GM12891 (cell line): ENCODE results near the gene IRX5.

Experiments used
- DNase-seq: peaks from one replicate; pipeline ENCODE4 v3.0.0; 2011; ENCODE audit warnings: low spot score; ENCODE audit not compliant: insufficient read length
- FAIRE-seq: peaks from 2 replicates; lab custom pipeline; 2011; peaks lifted over from hg19 to GRCh38; lab: Jason Lieb, UNC
- PAX5 ChIP-seq: IDR thresholded peaks from 2 replicates; pipeline ENCODE4 v1.6.1; 2011; ENCODE audit warnings: low read length, moderate library complexity, mild to moderate bottlenecking; ENCODE audit not compliant: insufficient read depth, severe bottlenecking
- POLR2A ChIP-seq: IDR thresholded peaks from 2 replicates; pipeline ENCODE4 v1.6.1; 2011; ENCODE audit warnings: low read depth, low read length, control low read depth
- POLR2AphosphoS5 ChIP-seq: IDR thresholded peaks from 2 replicates; pipeline ENCODE4 v1.6.1; 2011; ENCODE audit warnings: low read depth, low read length, control low read depth
- POU2F2 ChIP-seq: IDR thresholded peaks from 2 replicates; pipeline ENCODE4 v1.6.1; 2011; ENCODE audit warnings: low read depth, mild to moderate bottlenecking, control low read depth, low read length, moderate library complexity
- SPI1 ChIP-seq: IDR thresholded peaks from 2 replicates; pipeline ENCODE4 v1.6.1; 2011; ENCODE audit warnings: low read depth, low read length, control low read depth
- TAF1 ChIP-seq: IDR thresholded peaks from 2 replicates; pipeline ENCODE4 v1.6.1; 2011; ENCODE audit warnings: low read depth, low read length, control low read depth

Gene IRX5

DNA sequence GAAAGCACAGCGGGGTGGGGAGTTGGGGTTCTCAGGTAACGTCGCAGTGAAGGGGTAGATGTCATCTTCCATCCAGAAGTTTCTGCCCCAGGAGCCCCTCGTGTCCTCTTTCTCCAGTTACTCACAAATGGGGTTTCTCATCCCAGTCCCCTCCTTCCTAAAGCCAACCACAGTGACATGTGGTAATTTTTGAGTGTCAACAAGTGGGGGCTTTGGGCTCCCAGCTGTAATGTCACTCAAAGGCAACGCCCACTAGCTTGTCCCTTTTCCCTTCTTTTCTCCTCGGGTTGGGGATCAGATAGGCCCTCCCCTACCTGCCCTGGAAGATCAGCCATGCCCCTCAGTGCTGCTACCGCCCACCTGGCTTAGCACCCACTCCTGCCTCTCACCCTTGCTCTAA is 14.4 kb downstream of the IRX5 start:
- no peak for FAIRE-seq
- TF ChIP-seq POU2F2 (no peak), PAX5 (no peak), TAF1 (no peak), POLR2AphosphoS5 (no peak), SPI1 (no peak), POLR2A (no peak)
- no peak for DNase-seq

DNA sequence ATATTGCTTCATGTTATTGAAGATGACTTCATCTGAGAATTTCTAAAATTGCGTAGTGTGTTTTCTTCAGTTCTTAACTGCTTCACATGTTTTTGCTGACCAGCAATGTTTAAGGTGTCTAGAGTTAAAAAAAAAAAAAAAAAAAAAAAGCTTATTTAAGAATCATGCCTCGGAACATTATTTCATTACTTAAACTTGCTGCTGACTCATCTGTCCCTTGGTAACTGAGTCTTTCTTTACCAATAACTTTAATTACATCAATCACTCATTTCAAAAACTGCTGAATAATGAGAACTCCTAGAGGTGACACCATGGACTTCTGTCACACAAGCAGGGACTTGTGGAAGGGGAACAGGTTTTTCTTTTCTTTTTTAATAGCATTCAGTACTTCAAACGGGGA is 16.2 kb downstream of the IRX5 start:
- DNase-seq, result no peak
- TF ChIP-seq POLR2A (no peak), SPI1 (no peak), PAX5 (no peak), POU2F2 (no peak)
- no peak for FAIRE-seq

DNA sequence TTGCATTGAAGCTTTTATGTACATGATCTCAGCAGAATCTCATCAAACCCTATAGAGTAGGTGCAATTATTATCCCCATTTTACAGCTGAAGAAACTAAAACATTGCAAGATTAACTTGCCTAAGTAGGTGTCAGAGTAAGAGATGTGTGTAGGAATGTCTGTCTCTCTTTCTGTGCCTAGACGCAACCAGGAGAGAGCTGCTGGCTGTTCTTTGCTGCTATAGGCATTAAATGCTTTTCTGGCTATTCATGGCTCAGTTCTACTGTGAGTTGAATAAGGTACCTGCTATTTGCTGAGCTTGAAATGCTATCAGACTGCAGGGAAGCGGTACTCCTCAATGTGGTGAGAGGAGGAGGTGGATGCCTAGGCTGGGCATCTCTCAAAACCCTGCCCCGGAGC is 17.0 kb downstream of the IRX5 start:
- no peak for TF ChIP-seq POLR2AphosphoS5
- no peak for TF ChIP-seq POU2F2
- no peak for TF ChIP-seq TAF1
- TF ChIP-seq PAX5, result no peak
- no peak for TF ChIP-seq SPI1
- TF ChIP-seq POLR2A, result no peak
- DNase-seq, result no peak
- FAIRE-seq, result no peak

DNA sequence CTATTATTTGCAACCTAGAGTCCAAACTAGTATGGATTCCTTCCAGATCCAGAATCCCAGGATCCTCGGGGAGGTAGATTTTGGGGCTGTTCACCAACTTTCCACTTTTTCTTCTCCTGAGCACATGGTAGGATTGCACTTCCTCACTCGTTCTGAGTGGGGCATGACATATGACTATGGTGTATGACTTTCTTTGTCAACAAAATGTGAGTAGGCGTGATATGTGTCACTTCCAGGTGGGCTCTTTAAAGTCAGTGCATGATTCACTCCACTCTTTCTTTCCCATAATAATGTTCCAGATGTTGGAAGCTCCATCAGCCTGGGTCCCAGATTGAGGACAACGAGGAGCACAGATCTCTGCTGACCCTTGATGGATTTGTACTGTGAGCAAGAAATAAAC is 21.5 kb downstream of the IRX5 start:
- DNase-seq (no peak), FAIRE-seq (no peak)
- TF ChIP-seq POU2F2 (no peak), TAF1 (no peak), SPI1 (no peak), POLR2AphosphoS5 (no peak), PAX5 (no peak), POLR2A (no peak)

DNA sequence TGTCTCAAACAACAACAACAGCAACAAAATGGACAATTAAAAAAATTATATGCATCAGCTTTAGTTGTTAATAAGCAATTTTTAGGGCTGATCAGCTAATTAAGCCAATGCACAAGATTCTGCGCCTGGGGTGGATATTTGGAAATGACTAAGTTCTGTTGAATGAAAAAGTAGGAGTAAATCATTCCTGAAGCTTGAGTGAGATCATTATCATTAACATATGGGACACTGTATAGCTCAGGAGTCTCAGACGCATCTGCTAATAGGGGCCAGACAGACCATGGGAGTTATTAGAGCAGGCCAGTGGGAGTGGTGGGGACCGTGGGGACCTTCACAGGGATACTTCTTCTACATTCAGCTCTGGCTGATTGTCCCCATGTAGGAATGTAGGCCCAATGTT is 22.8 kb downstream of the IRX5 start:
- no peak for DNase-seq
- TF ChIP-seq POU2F2 (no peak), PAX5 (no peak), TAF1 (no peak), POLR2A (no peak), SPI1 (no peak), POLR2AphosphoS5 (no peak)
- FAIRE-seq, result no peak

DNA sequence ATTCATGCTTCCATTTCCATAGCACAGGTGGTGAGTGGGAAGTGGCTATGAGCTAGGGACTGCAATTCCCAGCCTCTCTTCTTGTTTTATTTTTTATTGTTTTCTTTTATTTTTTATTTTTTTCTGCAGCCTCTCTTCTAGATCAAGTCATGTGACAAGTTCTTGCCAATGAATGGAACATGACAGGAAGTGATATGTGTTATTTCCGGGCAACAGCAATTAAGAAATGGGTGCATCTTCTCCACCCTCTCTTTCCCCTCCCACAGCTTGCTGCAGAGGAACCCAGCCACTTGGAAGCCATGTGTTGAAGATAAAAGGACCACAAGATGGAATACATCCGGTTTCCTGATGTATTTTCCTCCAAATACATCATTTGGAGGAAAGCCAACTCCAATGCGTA is 23.6 kb downstream of the IRX5 start:
- DNase-seq (no peak), FAIRE-seq (no peak)
- TF ChIP-seq SPI1 (no peak), TAF1 (no peak), POLR2AphosphoS5 (no peak), PAX5 (no peak), POLR2A (no peak), POU2F2 (no peak)

DNA sequence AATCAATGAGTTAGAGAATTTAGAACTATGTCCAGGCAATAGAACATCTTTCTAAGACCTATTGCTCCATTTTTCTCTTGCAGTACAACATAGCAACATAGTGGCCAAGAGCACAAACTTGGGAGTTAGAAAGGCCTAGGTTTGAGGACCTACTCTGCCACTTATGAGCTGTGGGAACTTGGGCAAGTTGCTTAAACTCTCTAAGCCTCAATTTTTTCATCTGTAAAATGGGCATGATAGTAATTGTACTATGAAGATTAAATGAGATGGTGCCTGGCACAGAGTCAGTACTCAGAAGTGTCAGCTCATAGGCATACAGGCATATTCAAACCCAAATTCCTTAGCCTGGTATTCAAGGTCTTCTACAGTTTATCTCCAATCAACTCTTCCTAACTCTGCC is 25.1 kb downstream of the IRX5 start:
- TF ChIP-seq POLR2AphosphoS5, result no peak
- no peak for TF ChIP-seq TAF1
- no peak for TF ChIP-seq POLR2A
- TF ChIP-seq PAX5, result no peak
- FAIRE-seq, result no peak
- no peak for DNase-seq

DNA sequence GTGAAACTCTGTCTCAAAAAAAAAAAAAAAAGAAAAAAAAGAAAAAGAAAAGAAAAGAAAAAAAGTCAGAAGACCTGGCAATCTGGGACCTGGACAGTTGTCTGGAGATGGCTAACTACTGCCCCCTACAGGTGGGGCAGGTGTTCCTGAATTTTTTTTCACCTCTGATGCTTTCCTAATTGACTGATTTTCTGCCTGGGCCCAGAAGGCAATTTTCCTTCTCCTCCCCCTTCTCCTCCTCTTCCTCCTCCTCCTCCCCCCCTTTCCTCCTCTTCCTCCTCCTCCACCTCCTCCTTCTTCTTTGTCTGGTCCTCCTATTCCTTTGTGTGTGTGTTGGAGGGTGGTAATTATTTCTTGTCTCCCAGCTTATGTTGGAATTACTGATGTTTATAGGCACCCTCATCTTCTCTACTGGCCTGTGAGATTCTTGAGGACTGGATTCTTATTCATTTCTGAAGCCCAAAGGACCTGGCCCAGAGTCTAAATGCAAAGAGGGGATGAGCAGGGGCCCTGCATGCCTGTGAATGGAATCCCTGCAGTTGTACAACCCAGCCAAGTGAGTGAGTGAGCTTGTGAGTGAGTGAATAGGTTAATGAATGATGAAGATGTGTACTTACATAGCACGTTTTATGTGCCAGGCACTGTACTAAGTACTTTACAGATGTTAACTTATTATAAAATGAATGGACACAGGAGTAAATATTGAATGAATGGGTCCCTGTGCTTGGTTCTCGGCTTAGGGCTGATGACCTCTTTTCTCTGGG is 26.9 kb downstream of the IRX5 start:
- no peak for DNase-seq
- TF ChIP-seq TAF1 (no peak), SPI1 (no peak), POLR2A (no peak)
- no peak for FAIRE-seq

DNA sequence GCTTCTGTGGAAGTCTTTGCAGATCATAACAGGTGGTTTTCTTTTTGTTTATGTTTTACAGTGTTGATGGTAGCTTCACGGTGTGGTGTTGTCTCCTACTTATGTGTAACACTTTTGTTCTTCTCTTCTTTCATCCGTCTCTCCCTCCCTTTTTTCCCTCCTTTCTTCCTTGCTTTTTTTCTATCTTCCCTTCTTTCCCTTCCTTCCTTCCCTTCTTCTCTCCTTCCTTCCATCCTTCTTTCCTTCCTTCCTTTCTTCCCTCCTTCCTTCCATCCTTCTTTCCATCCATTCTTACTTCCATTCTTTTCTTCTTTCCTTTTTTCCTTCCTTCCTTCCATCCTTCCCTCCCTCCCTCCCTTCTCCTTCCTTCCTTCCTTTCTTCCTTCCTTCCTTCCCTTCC is 31.4 kb downstream of the IRX5 start:
- DNase-seq (no peak), FAIRE-seq (no peak)
- TF ChIP-seq PAX5 (no peak), TAF1 (no peak), SPI1 (no peak), POLR2AphosphoS5 (no peak), POU2F2 (no peak), POLR2A (no peak)

DNA sequence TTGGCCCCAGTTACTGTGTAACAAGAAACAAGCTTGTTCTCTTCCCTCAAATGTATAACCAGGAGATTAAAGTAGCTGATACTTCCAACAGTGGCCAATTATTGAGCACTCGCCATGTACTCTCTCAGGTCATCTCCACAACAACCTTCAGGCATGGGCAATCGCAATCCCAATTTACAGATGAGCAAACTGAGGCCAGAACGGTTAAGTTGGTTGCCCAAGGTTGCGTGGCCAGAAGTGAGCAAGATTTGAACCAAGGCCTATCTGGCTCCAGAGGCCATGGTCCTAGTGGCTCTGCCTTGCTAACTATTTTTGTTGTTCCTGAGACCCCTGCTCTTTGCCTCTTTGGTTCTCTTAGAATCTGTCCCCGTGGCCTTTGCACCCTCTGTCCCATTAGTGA is 33.6 kb downstream of the IRX5 start:
- TF ChIP-seq SPI1 (no peak), PAX5 (no peak), TAF1 (no peak), POU2F2 (no peak), POLR2A (no peak), POLR2AphosphoS5 (no peak)
- FAIRE-seq (no peak), DNase-seq (no peak)

DNA sequence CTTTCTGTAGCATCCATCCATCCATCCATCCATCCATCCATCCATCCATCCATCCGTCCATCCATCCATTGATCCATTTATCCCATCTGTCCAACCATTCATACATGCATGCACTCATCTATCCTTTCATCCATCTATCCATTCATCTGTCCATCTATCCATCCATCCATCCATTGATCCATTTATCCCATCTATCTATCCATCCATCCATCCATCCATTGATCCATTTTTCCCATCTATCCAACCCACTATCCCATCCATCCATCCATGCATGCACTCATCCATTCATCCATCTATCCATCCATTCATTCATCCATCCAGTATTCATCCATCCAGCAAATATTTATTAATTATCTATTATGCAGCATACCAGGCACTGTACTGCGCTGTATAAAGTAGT is 34.8 kb downstream of the IRX5 start:
- FAIRE-seq (no peak), DNase-seq (no peak)
- TF ChIP-seq PAX5 (no peak), POU2F2 (no peak), POLR2AphosphoS5 (no peak), TAF1 (no peak), POLR2A (no peak), SPI1 (no peak)
